Measurements from ENCODE around the gene TERT.

- TF ChIP-seq EZH2phosphoT487 (conservative IDR thresholded peaks at IDR 0.05; ENCODE audit: low read length) = no peak
- no peak for TF ChIP-seq CTCF (IDR thresholded peaks at IDR 0.05; ENCODE audit: insufficient read depth, low read length, poor library complexity, severe bottlenecking)
These were observed 59.5 kb downstream of the TERT start for GRCh38 chr5:1235379-1235778.
